Middle frontal gyrus (tissue), 1 donor: ENCODE measurements around the gene SPP2.

Source experiments
- DNase-seq: peaks from one replicate; pipeline ENCODE4 v3.0.0-alpha.2; 2015; ENCODE audit warnings: low spot score; ENCODE audit errors: extremely low spot score

Gene SPP2

GRCh38 chr2:234038076-234038802 lies 12.3 kb upstream of the SPP2 start:
- DNase-seq = no peak

- DNase-seq = no peak
Measured at GRCh38 chr2:234044157-234044556, 6.3 kb upstream of the SPP2 start.

- DNase-seq = no peak
Measured at GRCh38 chr2:234046521-234046920, 4.0 kb upstream of the SPP2 start.

GRCh38 chr2:234047361-234047760 lies 3.1 kb upstream of the SPP2 start:
- no peak for DNase-seq

GRCh38 chr2:234048049-234048448 lies 2.5 kb upstream of the SPP2 start:
- DNase-seq = no peak

- no peak for DNase-seq
Measured at GRCh38 chr2:234051374-234052070, 1.0 kb downstream of the SPP2 start.

GRCh38 chr2:234058881-234059280 lies 8.4 kb downstream of the SPP2 start:
- DNase-seq = no peak

GRCh38 chr2:234060236-234060635 lies 9.7 kb downstream of the SPP2 start:
- DNase-seq = no peak

- no peak for DNase-seq
Measured at GRCh38 chr2:234061624-234062257, 11.2 kb downstream of the SPP2 start.

GRCh38 chr2:234066587-234066986 lies 16.1 kb downstream of the SPP2 start:
- DNase-seq = no peak

GRCh38 chr2:234071664-234072063 lies 21.2 kb downstream of the SPP2 start:
- DNase-seq = no peak

- DNase-seq = no peak
Measured at GRCh38 chr2:234072454-234072853, 22.0 kb downstream of the SPP2 start.

GRCh38 chr2:234074751-234075517 lies 24.4 kb downstream of the SPP2 start:
- DNase-seq = no peak

GRCh38 chr2:234075518-234075915 lies 25.0 kb downstream of the SPP2 start:
- no peak for DNase-seq

- no peak for DNase-seq
Measured at GRCh38 chr2:234075947-234076346, 25.4 kb downstream of the SPP2 start.

- DNase-seq = no peak
Measured at GRCh38 chr2:234076451-234076850, 25.9 kb downstream of the SPP2 start.

GRCh38 chr2:234078129-234078528 lies 27.6 kb downstream of the SPP2 start:
- no peak for DNase-seq

- no peak for DNase-seq
Measured at GRCh38 chr2:234081970-234082822, 31.7 kb downstream of the SPP2 start.

GRCh38 chr2:234083572-234084348 lies 33.3 kb downstream of the SPP2 start:
- no peak for DNase-seq

GRCh38 chr2:234091432-234091879 lies 41.0 kb downstream of the SPP2 start:
- DNase-seq = no peak
